CD4-positive, alpha-beta T cell treated with Interleukin-6 for 4 hours (primary cell): Measurements from ENCODE around the gene COPS4.
"Not testable (repeated sequence)": the region's sequence is repeated elsewhere in the genome, so short reads cannot be mapped to it uniquely, and the experiment has no call there.

Experiments
- DNase-seq: peaks from one replicate; pipeline ENCODE4 v3.0.0-alpha.2; 2020; ENCODE audit warnings: mixed read lengths

COPS4 gene

DNA sequence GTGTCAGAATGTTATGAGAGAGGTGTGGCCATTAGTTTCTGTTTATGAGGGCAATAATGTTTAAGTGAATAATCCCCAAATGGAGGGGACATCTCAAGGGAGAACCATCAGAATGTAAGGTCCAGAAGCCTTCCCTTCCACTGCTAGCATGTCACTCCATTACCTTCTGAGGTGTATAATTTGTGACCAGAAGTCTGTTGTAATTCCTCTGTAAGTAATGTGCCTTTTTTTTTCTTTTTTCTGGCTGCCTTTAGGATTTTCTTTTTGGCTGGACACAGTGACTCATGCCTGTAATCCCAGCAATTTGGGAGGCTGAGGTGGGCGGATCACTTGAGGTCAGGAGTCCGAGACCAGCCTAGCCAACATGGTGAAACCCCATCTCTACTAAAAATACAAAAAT, 10.8 kb upstream of the COPS4 start:
- DNase-seq, result no peak

- no peak for DNase-seq
Observed at GRCh38 chr4:83025563-83025962, 9.4 kb upstream of the COPS4 start.

GRCh38 chr4:83028976-83029375, 6.0 kb upstream of the COPS4 start:
- DNase-seq, result no peak

- DNase-seq, result no peak
Observed at GRCh38 chr4:83029688-83030087, 5.3 kb upstream of the COPS4 start.

- no peak for DNase-seq
Observed at GRCh38 chr4:83036991-83037665, 2.1 kb downstream of the COPS4 start.

DNA sequence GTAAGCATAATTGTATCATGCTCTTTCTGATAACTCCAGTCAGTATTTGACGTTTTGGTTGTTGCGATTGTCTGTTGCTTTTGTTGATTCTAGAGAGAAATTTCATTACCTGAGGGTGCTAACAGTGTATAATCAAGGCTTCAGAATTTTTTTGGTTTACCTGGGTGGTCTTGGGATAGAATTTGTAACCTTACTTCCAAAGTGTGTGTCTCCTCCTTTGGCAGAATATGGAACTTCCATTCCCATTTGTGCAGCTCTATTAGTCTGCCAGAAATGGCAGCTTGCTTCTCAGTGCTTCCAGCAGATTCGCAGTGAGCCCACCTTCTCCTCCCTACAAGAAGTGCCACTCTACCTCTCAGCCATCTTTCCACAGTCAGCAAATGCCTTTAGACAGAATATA, 5.3 kb downstream of the COPS4 start:
- no peak for DNase-seq

DNA sequence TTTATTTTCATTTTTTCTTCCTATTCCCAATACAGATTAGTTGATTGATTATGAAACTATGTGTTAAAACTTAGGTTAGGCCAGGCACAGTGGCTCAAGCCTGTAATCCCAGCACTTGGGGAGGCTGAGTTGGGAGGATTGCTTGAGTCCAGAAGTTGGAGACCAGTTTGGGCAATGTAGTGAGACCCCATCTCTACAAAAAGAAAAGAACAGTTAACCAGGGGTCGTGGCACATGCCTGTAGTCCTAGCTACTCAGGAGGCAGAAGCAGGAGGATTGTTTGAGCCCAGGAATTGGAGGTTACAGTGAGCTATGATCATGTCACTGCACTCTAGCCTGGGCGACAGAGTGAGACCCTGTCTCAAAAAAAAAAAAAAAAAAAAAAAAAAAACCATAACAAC, 8.2 kb downstream of the COPS4 start:
- DNase-seq, result not testable (repeated sequence)

- no peak for DNase-seq
Observed at GRCh38 chr4:83043801-83044407, 8.9 kb downstream of the COPS4 start.

DNA sequence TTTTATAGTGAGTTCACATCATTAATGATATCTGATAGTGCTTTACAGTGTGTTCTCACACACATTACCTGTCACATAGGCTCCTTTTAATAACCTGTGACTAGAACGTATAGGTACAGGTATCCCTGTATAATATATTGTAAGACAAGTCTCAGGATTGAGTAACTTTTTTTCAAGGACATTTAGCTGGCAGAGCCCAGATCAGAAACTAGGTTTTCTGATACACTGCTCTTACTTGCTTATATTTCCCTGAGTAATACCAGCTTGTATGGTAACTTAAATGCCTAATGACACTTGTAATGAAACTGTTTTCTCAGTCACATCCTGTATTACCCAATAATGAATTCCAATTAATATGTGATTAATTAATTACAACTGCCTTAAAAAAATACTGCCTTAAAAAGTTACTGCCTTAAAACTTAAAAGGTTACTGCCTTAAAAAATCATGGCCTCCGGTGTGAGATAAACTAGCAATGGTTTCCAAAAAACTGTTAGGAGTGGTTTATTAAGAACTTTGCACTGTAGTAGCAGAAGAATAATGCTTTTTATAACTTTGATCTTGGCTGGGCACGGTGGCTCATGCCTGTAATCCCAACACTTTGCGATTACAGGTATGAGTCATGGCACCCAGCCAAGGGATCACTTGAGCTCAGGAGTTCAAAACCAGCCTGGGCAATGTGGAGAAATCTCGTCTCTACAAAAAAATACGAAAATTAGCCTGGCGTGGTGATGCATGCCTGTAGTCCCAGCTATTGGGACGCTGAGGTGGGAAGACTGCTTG, 11.9 kb downstream of the COPS4 start:
- DNase-seq, result no peak

- DNase-seq, result not testable (repeated sequence)
Observed at GRCh38 chr4:83048781-83049180, 13.8 kb downstream of the COPS4 start.

- no peak for DNase-seq
Observed at GRCh38 chr4:83054928-83055327, 19.9 kb downstream of the COPS4 start.

DNA sequence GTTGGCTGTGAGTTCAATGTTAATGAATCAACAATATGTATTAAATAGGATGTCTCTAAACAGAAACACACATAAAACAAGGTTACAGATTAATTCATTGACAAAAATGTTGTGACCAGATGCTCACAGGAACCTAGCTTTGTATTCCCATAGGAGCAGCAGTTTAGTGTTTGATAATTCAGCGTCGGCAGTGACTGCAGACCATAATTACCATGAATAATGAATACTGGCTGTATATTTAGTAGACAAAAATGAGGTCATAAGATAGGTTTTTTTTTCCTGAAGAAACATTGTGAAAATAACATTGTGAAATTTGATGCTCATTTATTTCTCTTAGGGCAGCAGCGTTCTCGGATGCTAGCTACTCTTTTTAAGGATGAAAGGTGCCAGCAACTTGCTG, 27.8 kb downstream of the COPS4 start:
- no peak for DNase-seq

- no peak for DNase-seq
Observed at GRCh38 chr4:83065266-83065665, 30.3 kb downstream of the COPS4 start.

GRCh38 chr4:83067058-83067639, 32.2 kb downstream of the COPS4 start:
- no peak for DNase-seq

DNA sequence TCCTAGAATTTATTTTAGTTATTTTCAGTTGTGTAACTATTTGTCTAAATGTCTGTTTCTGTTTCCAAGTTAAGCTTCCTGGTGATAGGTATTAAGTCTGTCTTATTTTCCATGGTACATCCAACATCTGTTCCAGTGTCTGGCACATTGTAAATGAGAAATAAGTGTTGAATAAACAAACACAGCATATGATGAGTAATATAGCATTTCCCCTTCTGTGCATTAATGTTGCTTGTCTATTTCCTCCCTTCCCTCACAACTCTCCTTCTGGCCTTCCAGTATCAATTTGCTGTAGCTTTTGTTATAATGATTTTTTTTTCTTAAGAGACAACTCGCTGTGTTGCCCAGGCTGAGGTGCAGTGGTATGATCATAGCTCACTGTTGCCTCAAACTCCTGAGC, 36.1 kb downstream of the COPS4 start:
- no peak for DNase-seq

GRCh38 chr4:83074086-83074704, 39.2 kb downstream of the COPS4 start:
- peak; percentile 69 for DNase-seq

DNA sequence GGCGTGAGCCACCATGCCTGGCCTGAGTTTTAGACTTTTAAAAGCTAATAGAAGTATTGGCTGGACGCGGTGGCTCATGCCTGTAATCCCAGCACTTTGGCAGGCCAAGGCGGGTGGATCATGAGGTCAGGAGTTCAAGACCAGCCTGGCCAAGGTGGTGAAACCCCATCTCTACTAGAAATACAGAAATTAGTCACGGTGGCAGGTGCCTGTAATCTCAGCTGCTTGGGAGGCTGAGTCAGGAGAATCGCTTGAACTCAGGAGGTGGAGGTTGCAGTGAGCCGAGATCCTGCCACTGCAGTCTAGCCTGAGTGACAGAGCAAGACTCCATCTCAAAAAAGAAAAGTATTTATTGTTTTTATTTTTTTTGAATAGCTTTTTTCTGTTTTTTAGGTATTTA, 39.8 kb downstream of the COPS4 start:
- not testable (repeated sequence) for DNase-seq

- no peak for DNase-seq
Observed at GRCh38 chr4:83075311-83076095, 40.5 kb downstream of the COPS4 start.

DNA sequence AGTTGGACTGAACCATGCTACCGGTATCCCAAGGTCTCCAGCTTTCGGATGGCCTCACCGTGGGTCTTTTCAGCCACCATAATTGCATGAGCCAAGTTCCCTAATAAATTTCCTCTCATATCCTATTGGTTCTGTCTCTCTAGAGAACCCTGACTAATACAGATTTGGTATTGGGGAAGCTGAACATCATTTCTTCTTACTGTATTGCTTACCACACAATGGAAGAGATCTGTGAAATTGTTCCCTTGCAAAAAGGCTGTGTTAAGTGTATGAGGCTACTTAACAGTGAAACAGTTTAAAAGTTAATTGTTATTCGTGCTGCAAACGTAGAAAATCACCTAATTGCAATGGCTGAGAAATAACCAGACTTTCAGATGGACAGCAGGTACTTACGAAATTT, 45.6 kb downstream of the COPS4 start:
- DNase-seq, result no peak

GRCh38 chr4:83082777-83083176, 47.8 kb downstream of the COPS4 start:
- no peak for DNase-seq

DNA sequence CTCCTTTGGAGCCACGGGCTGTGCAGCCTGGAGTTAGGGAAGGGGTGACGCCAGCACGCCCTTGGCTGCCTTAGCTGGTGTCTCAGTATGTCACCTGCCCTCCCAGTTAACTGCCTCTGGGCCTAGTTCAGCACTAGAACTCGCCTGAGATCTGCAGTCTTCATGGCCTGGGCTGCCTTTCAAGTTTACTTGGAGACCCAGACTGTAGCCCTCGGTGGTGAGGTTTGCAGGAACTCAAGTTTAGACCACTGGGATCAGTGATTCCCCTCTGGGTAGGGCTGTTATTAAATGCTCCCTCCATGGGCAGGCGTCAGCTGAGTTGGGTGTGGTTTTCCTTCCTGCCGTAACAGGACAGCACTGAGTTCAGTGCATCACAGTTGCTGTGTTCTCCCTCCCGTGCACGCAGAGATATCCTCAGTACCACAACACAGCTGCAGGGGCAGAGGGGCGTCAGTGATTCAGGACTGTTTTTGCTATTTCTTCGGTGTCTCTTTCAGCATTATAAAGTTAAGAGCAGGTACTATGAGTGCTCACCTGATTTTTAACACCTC, 49.0 kb downstream of the COPS4 start:
- peak; percentile 68 for DNase-seq

- DNase-seq, result not testable (repeated sequence)
Observed at GRCh38 chr4:83084956-83085355, 50.0 kb downstream of the COPS4 start.
